Chondrocyte (in vitro differentiated cells): ENCODE data around the gene QRFPR. TPM values are rescaled to one million over a fixed set of nuclear protein-coding genes. Genes with fewer than 3 reads are reported as not detected.

ENCODE experiments used
- DNase-seq: peaks from one replicate; pipeline ENCODE4 v3.0.0; 2021; ENCODE audit warnings: mixed read lengths, low spot score
- H3K27ac Mint-ChIP-seq: one replicate; pipeline ENCODE4 v1.8.0; 2021; ENCODE audit warnings: mild to moderate bottlenecking, moderate library complexity, mixed read lengths; ENCODE audit not compliant: unreplicated experiment
- H3K27me3 Mint-ChIP-seq: 2 replicates; pipeline ENCODE4 v1.8.0; 2021; ENCODE audit warnings: low read depth, mixed read lengths
- H3K36me3 Mint-ChIP-seq: 2 replicates; pipeline ENCODE4 v1.8.0; 2021; ENCODE audit warnings: low read depth, mixed read lengths
- H3K4me1 Mint-ChIP-seq: 2 replicates; pipeline ENCODE4 v1.8.0; 2021; ENCODE audit warnings: low read depth, mild to moderate bottlenecking, mixed read lengths
- H3K4me3 Mint-ChIP-seq: one replicate; pipeline ENCODE4 v1.8.0; 2021; ENCODE audit warnings: mild to moderate bottlenecking, moderate library complexity, mixed read lengths; ENCODE audit not compliant: unreplicated experiment
- H3K9me3 Mint-ChIP-seq: 2 replicates; pipeline ENCODE4 v1.8.0; 2021; ENCODE audit warnings: low read depth, mixed read lengths
- total RNA-seq: library from RNA; stranded (reverse); gene quantifications from 3 replicates; pipeline ENCODE4 v1.2.1, GENCODE V29; 2021
- TF ChIP-seq, protein P1 (sequence below): fragments of 200-600 bp; sonication (generic); IDR thresholded peaks from 2 replicates; pipeline ENCODE4 v1.5.0; 2021; ENCODE audit warnings: antibody characterized with exemption, mild to moderate bottlenecking, moderate library complexity

The QRFPR gene
- total RNA-seq, 1 donor from 2014 or later = not detected

DNA sequence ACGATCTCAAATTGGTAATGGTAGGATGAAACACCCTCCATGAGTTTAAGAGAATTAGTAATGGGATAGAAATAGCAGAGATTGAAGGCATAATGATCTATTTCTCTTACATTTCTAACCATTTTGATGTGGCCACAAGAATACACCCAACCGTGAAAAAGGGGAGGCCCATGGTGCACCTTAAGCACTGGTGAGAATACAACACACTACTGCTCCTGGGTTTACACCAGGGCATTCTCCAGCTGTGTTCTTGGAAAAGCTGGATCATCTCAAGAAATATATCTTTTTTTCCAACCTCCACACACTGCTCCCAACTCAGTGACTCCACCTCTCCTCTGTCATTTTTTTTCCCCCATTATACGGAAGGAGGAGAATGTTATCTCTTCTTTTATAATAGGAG lies 1.5 kb downstream of the QRFPR start:
- DNase-seq = no peak
- peaks cover 2% of the 10 kb centered on the region for H3K36me3 Mint-ChIP-seq
- no peak overlapping the region for H3K27ac Mint-ChIP-seq
- H3K9me3 Mint-ChIP-seq = no peaks in the 10 kb centered on the region
- TF ChIP-seq, protein P1, sequence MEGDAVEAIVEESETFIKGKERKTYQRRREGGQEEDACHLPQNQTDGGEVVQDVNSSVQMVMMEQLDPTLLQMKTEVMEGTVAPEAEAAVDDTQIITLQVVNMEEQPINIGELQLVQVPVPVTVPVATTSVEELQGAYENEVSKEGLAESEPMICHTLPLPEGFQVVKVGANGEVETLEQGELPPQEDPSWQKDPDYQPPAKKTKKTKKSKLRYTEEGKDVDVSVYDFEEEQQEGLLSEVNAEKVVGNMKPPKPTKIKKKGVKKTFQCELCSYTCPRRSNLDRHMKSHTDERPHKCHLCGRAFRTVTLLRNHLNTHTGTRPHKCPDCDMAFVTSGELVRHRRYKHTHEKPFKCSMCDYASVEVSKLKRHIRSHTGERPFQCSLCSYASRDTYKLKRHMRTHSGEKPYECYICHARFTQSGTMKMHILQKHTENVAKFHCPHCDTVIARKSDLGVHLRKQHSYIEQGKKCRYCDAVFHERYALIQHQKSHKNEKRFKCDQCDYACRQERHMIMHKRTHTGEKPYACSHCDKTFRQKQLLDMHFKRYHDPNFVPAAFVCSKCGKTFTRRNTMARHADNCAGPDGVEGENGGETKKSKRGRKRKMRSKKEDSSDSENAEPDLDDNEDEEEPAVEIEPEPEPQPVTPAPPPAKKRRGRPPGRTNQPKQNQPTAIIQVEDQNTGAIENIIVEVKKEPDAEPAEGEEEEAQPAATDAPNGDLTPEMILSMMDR = no peak
- peaks cover 50% of the 10 kb centered on the region for H3K27me3 Mint-ChIP-seq
- no peak overlapping the region for H3K4me3 Mint-ChIP-seq
- peaks cover 22% of the 10 kb centered on the region for H3K4me1 Mint-ChIP-seq

DNA sequence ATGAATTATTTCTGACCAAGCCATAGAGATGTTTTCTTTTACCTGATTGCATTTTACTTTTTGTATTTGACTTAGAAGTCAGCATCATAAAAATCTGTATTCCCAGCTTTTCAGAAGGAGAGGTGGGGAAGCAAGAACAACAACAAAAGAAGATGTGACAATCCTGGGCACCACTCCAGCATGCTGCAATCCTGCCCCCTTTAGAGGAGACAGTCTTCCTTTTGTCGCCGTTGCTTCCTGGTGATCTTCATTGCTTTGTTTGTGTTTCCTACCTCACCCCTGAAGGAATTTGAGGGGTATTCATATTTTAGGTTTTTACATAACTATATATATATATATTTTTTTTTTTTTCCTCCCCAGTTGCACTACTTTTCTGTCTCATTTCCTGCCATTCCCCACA lies 3.7 kb downstream of the QRFPR start:
- TF ChIP-seq, protein P1 = no peak
- H3K9me3 Mint-ChIP-seq = no peaks in the 10 kb centered on the region
- H3K4me3 Mint-ChIP-seq = no peak overlapping the region
- DNase-seq = no peak
- peaks cover 2% of the 10 kb centered on the region for H3K36me3 Mint-ChIP-seq
- H3K4me1 Mint-ChIP-seq = peaks cover 22% of the 10 kb centered on the region
- no peak overlapping the region for H3K27ac Mint-ChIP-seq
- peaks cover 38% of the 10 kb centered on the region for H3K27me3 Mint-ChIP-seq

DNA sequence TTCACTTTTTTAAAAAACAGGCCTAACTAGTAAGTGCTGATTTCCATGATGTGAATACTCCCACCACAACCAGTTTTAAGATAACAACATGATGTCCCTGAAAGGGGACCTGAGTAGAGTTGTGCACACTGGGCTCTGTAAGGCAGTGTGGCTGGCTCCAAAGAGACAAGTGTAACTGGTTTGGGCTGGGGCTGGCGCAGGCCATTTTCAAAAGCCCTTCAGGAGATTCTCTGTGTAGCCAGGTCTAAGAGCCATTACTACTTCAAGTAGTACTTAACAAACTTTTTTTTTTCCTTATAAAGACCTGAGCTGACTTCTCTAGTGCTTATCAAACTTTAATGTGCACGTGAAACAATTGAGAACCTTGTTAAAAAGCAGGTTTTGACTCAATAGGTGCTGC lies 4.3 kb downstream of the QRFPR start:
- H3K4me3 Mint-ChIP-seq = no peak overlapping the region
- H3K36me3 Mint-ChIP-seq = peaks cover 2% of the 10 kb centered on the region
- DNase-seq = no peak
- H3K9me3 Mint-ChIP-seq = no peaks in the 10 kb centered on the region
- H3K4me1 Mint-ChIP-seq = peaks cover 22% of the 10 kb centered on the region
- peaks cover 33% of the 10 kb centered on the region for H3K27me3 Mint-ChIP-seq
- no peak overlapping the region for H3K27ac Mint-ChIP-seq
- TF ChIP-seq, protein P1 = no peak

DNA sequence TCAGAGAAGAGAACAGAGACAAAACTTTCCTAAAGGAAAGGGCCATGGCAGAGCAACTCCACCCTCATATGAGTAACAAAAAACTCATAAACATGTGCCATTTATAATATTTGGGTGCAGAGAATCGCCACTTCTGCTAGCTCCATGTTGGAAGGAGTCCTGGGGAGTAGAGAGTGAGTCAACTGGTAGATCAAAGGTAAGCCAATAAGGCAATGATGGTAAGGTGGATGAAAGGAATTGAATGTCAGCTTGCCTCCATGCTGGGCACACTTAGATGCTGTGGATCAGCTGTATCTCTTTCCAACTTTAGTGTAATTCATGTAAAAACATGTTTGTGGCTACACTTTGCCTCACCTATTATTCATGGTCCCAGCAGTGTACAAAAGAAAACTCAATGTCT lies 4.7 kb downstream of the QRFPR start:
- no peaks in the 10 kb centered on the region for H3K36me3 Mint-ChIP-seq
- no peak overlapping the region for H3K4me3 Mint-ChIP-seq
- DNase-seq = no peak
- peaks cover 22% of the 10 kb centered on the region for H3K4me1 Mint-ChIP-seq
- no peak overlapping the region for H3K27ac Mint-ChIP-seq
- H3K27me3 Mint-ChIP-seq = peaks cover 30% of the 10 kb centered on the region
- H3K9me3 Mint-ChIP-seq = no peaks in the 10 kb centered on the region
- TF ChIP-seq, protein P1 = no peak

DNA sequence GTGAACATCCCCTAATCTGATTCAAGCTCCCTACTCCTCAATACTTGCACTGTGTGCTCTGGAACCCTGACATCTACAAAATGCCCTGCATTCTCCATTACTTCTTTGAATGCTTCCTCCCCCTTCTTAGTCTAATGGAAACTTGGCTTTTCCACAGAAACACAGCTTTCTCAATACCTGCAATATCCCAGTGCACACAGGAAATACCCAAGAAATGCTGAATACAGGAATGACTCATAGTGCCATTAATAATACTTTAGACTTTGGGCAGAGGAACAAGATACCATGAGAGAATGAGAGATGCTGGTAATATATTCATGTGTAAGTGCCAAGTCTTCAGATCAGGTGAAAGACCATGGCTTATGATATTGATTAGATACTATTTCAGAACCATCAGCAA lies 5.6 kb downstream of the QRFPR start:
- Mint-ChIP-seq H3K4me3 (no peak overlapping the region), H3K27ac (no peak overlapping the region), H3K4me1 (peaks cover 18% of the 10 kb centered on the region), H3K27me3 (peaks cover 28% of the 10 kb centered on the region), H3K36me3 (no peaks in the 10 kb centered on the region), H3K9me3 (no peaks in the 10 kb centered on the region)
- DNase-seq = no peak
- TF ChIP-seq, protein P1 = no peak
